Measurements from ENCODE around the gene SLC2A9. TPM values are rescaled to one million over a fixed set of nuclear protein-coding genes. Genes with fewer than 3 reads are reported as not detected.

SLC2A9 gene
- total RNA-seq, 1 donor from 2014 or later: 0.54 TPM

- H3K27me3 ChIP-seq (ENCODE audit: insufficient read depth, low read length): no peaks in the 10 kb centered on the region
- H3K9ac ChIP-seq (ENCODE audit: low read length): no peak overlapping the region
- H3K4me1 Mint-ChIP-seq (ENCODE audit: low read depth, unreplicated experiment): peaks cover 7% of the 10 kb centered on the region
- H3K27ac ChIP-seq (ENCODE audit: low read depth, low read length): no peak overlapping the region
- peaks cover 5% of the 10 kb centered on the region for H3K27me3 Mint-ChIP-seq (ENCODE audit: low read depth, unreplicated experiment)
- H3K27ac Mint-ChIP-seq (ENCODE audit: unreplicated experiment): no peak overlapping the region
- no peaks in the 10 kb centered on the region for H4K20me1 ChIP-seq (ENCODE audit: insufficient read depth, low read length)
- no peaks in the 10 kb centered on the region for H3K79me2 ChIP-seq (ENCODE audit: insufficient read depth, low read length)
- no peak overlapping the region for H2AFZ ChIP-seq (ENCODE audit: low read depth, low read length)
- no peaks in the 10 kb centered on the region for H3K4me1 ChIP-seq (ENCODE audit: insufficient read depth, low read length)
- H3K36me3 ChIP-seq (ENCODE audit: insufficient read depth, low read length): no peaks in the 10 kb centered on the region
- peaks cover 4% of the 10 kb centered on the region for H3K36me3 Mint-ChIP-seq (ENCODE audit: low read depth, unreplicated experiment)
- H3K4me3 ChIP-seq (ENCODE audit: insufficient read depth, low read depth, low read length): no peak overlapping the region
- no peaks in the 10 kb centered on the region for H3K9me3 ChIP-seq (ENCODE audit: insufficient read depth, low read depth, low read length)
- H3K4me2 ChIP-seq (ENCODE audit: low read length): no peak overlapping the region
- no peak for TF ChIP-seq EZH2 (IDR thresholded peaks at IDR 0.05; ENCODE audit: insufficient read depth, low read length)
- DNase-seq (ENCODE audit: low read depth) (no peak), FAIRE-seq (no peak)
- H3K4me3 Mint-ChIP-seq (ENCODE audit: unreplicated experiment): no peak overlapping the region
- no peaks in the 10 kb centered on the region for H3K9me3 Mint-ChIP-seq (ENCODE audit: unreplicated experiment)
Observed at GRCh38 chr4:10051517-10052135, 30.3 kb upstream of the SLC2A9 start.

- H3K4me3 ChIP-seq (ENCODE audit: insufficient read depth, low read depth, low read length): no peak overlapping the region
- TF ChIP-seq, protein P1, sequence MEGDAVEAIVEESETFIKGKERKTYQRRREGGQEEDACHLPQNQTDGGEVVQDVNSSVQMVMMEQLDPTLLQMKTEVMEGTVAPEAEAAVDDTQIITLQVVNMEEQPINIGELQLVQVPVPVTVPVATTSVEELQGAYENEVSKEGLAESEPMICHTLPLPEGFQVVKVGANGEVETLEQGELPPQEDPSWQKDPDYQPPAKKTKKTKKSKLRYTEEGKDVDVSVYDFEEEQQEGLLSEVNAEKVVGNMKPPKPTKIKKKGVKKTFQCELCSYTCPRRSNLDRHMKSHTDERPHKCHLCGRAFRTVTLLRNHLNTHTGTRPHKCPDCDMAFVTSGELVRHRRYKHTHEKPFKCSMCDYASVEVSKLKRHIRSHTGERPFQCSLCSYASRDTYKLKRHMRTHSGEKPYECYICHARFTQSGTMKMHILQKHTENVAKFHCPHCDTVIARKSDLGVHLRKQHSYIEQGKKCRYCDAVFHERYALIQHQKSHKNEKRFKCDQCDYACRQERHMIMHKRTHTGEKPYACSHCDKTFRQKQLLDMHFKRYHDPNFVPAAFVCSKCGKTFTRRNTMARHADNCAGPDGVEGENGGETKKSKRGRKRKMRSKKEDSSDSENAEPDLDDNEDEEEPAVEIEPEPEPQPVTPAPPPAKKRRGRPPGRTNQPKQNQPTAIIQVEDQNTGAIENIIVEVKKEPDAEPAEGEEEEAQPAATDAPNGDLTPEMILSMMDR (IDR thresholded peaks at IDR 0.05; ENCODE audit: insufficient read depth, low read depth, low read length): no peak
- Mint-ChIP-seq H3K9me3 (ENCODE audit: unreplicated experiment) (no peaks in the 10 kb centered on the region), H3K36me3 (ENCODE audit: low read depth, unreplicated experiment) (peaks cover 4% of the 10 kb centered on the region), H3K4me1 (ENCODE audit: low read depth, unreplicated experiment) (peaks cover 10% of the 10 kb centered on the region), H3K27ac (ENCODE audit: unreplicated experiment) (no peak overlapping the region), H3K27me3 (ENCODE audit: low read depth, unreplicated experiment) (peaks cover 5% of the 10 kb centered on the region), H3K4me3 (ENCODE audit: unreplicated experiment) (no peak overlapping the region)
- no peak overlapping the region for H3K27ac ChIP-seq (ENCODE audit: low read depth, low read length)
- no peaks in the 10 kb centered on the region for H3K27me3 ChIP-seq (ENCODE audit: insufficient read depth, low read length)
- no peak overlapping the region for H3K4me2 ChIP-seq (ENCODE audit: low read length)
- H3K79me2 ChIP-seq (ENCODE audit: insufficient read depth, low read length): no peaks in the 10 kb centered on the region
- no peaks in the 10 kb centered on the region for H3K9me3 ChIP-seq (ENCODE audit: insufficient read depth, low read depth, low read length)
- H3K9ac ChIP-seq (ENCODE audit: low read length): no peak overlapping the region
- DNase-seq (ENCODE audit: low read depth) (no peak), FAIRE-seq (no peak)
- H3K4me1 ChIP-seq (ENCODE audit: insufficient read depth, low read length): no peaks in the 10 kb centered on the region
- H4K20me1 ChIP-seq (ENCODE audit: insufficient read depth, low read length): no peaks in the 10 kb centered on the region
- H2AFZ ChIP-seq (ENCODE audit: low read depth, low read length): no peak overlapping the region
- no peaks in the 10 kb centered on the region for H3K36me3 ChIP-seq (ENCODE audit: insufficient read depth, low read length)
Observed at GRCh38 chr4:10050721-10051120, 29.4 kb upstream of the SLC2A9 start.

GRCh38 chr4:10050261-10050661 is 29.0 kb upstream of the SLC2A9 start:
- no peak for TF ChIP-seq EZH2 (IDR thresholded peaks at IDR 0.05; ENCODE audit: insufficient read depth, low read length)
- TF ChIP-seq, protein P1 (IDR thresholded peaks at IDR 0.05; ENCODE audit: insufficient read depth, low read depth, low read length): no peak
- Histone ChIP-seq H4K20me1 (ENCODE audit: insufficient read depth, low read length) (no peaks in the 10 kb centered on the region), H3K27ac (ENCODE audit: low read depth, low read length) (no peak overlapping the region), H2AFZ (ENCODE audit: low read depth, low read length) (no peak overlapping the region), H3K9ac (ENCODE audit: low read length) (no peak overlapping the region), H3K36me3 (ENCODE audit: insufficient read depth, low read length) (no peaks in the 10 kb centered on the region), H3K79me2 (ENCODE audit: insufficient read depth, low read length) (no peaks in the 10 kb centered on the region), H3K4me3 (ENCODE audit: insufficient read depth, low read depth, low read length) (no peak overlapping the region), H3K27me3 (ENCODE audit: insufficient read depth, low read length) (no peaks in the 10 kb centered on the region), H3K4me2 (ENCODE audit: low read length) (no peak overlapping the region), H3K9me3 (ENCODE audit: insufficient read depth, low read depth, low read length) (no peaks in the 10 kb centered on the region), H3K4me1 (ENCODE audit: insufficient read depth, low read length) (no peaks in the 10 kb centered on the region)
- no peaks in the 10 kb centered on the region for H3K9me3 Mint-ChIP-seq (ENCODE audit: unreplicated experiment)
- FAIRE-seq: no peak
- H3K4me1 Mint-ChIP-seq (ENCODE audit: low read depth, unreplicated experiment): peaks cover 14% of the 10 kb centered on the region
- no peak for DNase-seq (ENCODE audit: low read depth)
- peaks cover 5% of the 10 kb centered on the region for H3K27me3 Mint-ChIP-seq (ENCODE audit: low read depth, unreplicated experiment)
- H3K4me3 Mint-ChIP-seq (ENCODE audit: unreplicated experiment): no peak overlapping the region
- no peak overlapping the region for H3K27ac Mint-ChIP-seq (ENCODE audit: unreplicated experiment)
- peaks cover 4% of the 10 kb centered on the region for H3K36me3 Mint-ChIP-seq (ENCODE audit: low read depth, unreplicated experiment)

Data from astrocyte (in vitro differentiated cells and primary cell).